SU-DHL-6 (cell line): ENCODE results near the gene CDRT15L2.
"Not testable (repeated sequence)": the region's sequence is repeated elsewhere in the genome, so short reads cannot be mapped to it uniquely, and the experiment has no call there.

Experiments
- H2AFZ ChIP-seq: fragments of 200-600 bp; sonication (generic); 2 replicates; pipeline ENCODE4 v1.6.1; 2014; ENCODE audit warnings: low read depth, mild to moderate bottlenecking, moderate library complexity, mixed read lengths, antibody characterized with exemption, low read length; ENCODE audit not compliant: severe bottlenecking
- H3F3A ChIP-seq: fragments of 200-600 bp; shearing (Covaris generic); 2 replicates; pipeline ENCODE4 v1.6.0; 2016; ENCODE audit warnings: antibody characterized with exemption, mild to moderate bottlenecking; ENCODE audit not compliant: insufficient read depth
- H3K27ac ChIP-seq: fragments of 200-600 bp; sonication (generic); 2 replicates; pipeline ENCODE4 v1.5.1; 2016; ENCODE audit warnings: low read depth, mild to moderate bottlenecking, low read length, moderate library complexity, mixed read lengths
- H3K27me3 ChIP-seq: fragments of 200-600 bp; sonication (generic), shearing (Covaris generic); 2 replicates; pipeline ENCODE4 v1.6.0; 2014; ENCODE audit warnings: mild to moderate bottlenecking, low read length
- H3K36me3 ChIP-seq: fragments of 200-600 bp; sonication (generic); 2 replicates; pipeline ENCODE4 v1.6.1; 2014; ENCODE audit warnings: mild to moderate bottlenecking, low read length, mixed read lengths
- H3K4me2 ChIP-seq: fragments of 300-600, 200-600 bp; shearing (Covaris generic), sonication (generic); 2 replicates; pipeline ENCODE4 v1.6.0; 2014; ENCODE audit warnings: low read length, low read depth, mild to moderate bottlenecking; ENCODE audit not compliant: poor library complexity, severe bottlenecking
- H3K4me3 ChIP-seq: fragments of 200-600 bp; sonication (generic); 2 replicates; pipeline ENCODE4 v1.5.1; 2014; ENCODE audit warnings: antibody characterized with exemption, low read length, mild to moderate bottlenecking, mixed read lengths; ENCODE audit not compliant: insufficient read depth, poor library complexity, severe bottlenecking
- H3K79me2 ChIP-seq: fragments of 200-600 bp; sonication (generic); 2 replicates; pipeline ENCODE4 v1.6.1; 2014; ENCODE audit warnings: mild to moderate bottlenecking, low read length, moderate library complexity; ENCODE audit not compliant: insufficient read depth
- H3K9ac ChIP-seq: fragments of 200-600 bp; sonication (generic); 2 replicates; pipeline ENCODE4 v1.7.0; 2014; ENCODE audit warnings: mild to moderate bottlenecking, low read length
- H3K9me2 ChIP-seq: fragments of 200-600 bp; sonication (generic); replicated peaks from 2 replicates; pipeline ENCODE4 v1.6.1; 2014; ENCODE audit warnings: low read length; ENCODE audit not compliant: insufficient read depth
- H3K9me3 ChIP-seq: fragments of 200-600 bp; sonication (generic); 2 replicates; pipeline ENCODE4 v1.6.1; 2014; ENCODE audit warnings: low read length, mixed read lengths; ENCODE audit not compliant: insufficient read depth
- H4K20me1 ChIP-seq: fragments of 200-600 bp; sonication (generic); 2 replicates; pipeline ENCODE4 v1.6.1; 2014; ENCODE audit warnings: low read depth, mild to moderate bottlenecking, antibody characterized with exemption, low read length, moderate library complexity, mixed read lengths
- EZH2phosphoT487 ChIP-seq: fragments of 200-600 bp; sonication (generic), shearing (Covaris generic); conservative IDR thresholded peaks from 2 replicates; pipeline ENCODE4 v1.6.1; 2018; ENCODE audit warnings: mild to moderate bottlenecking, antibody characterized with exemption, low read length, moderate library complexity, mixed read lengths
- TF ChIP-seq, protein P1 (sequence below): fragments of 200-600 bp; sonication (generic); IDR thresholded peaks from one replicate; pipeline ENCODE4 v1.5.1; 2017; ENCODE audit warnings: antibody characterized with exemption, mild to moderate bottlenecking, low read length, moderate library complexity; ENCODE audit not compliant: insufficient read depth, poor library complexity, severe bottlenecking

CDRT15L2 gene

DNA sequence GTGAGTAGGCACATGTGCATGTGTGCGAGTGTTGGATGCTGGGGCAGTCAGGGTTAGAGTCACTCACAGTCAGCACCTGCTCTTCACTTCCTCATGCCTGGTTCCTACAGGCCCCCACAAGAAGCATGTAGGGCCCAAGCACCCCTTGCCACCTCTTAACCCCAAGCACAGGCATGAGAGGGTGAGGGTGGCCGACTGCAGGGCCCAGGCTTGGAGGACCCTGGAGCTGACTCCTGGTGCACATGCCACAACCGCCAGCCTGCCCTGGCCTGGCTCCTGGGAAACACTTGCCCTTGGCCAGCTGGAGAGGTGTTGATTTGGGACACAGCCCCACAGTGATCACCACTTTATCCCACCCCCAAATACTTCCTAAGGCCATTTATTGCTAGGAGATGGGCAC is 16.9 kb upstream of the CDRT15L2 start:
- no peak overlapping the region for H3K27ac ChIP-seq
- H3K79me2 ChIP-seq = no peaks in the 10 kb centered on the region
- H3K9ac ChIP-seq = no peak overlapping the region
- no peaks in the 10 kb centered on the region for H3K9me3 ChIP-seq
- no peak overlapping the region for H2AFZ ChIP-seq
- no peaks in the 10 kb centered on the region for H3F3A ChIP-seq
- H3K36me3 ChIP-seq = no peaks in the 10 kb centered on the region
- no peaks in the 10 kb centered on the region for H3K9me2 ChIP-seq
- no peaks in the 10 kb centered on the region for H4K20me1 ChIP-seq
- no peaks in the 10 kb centered on the region for H3K27me3 ChIP-seq
- TF ChIP-seq, protein P1, sequence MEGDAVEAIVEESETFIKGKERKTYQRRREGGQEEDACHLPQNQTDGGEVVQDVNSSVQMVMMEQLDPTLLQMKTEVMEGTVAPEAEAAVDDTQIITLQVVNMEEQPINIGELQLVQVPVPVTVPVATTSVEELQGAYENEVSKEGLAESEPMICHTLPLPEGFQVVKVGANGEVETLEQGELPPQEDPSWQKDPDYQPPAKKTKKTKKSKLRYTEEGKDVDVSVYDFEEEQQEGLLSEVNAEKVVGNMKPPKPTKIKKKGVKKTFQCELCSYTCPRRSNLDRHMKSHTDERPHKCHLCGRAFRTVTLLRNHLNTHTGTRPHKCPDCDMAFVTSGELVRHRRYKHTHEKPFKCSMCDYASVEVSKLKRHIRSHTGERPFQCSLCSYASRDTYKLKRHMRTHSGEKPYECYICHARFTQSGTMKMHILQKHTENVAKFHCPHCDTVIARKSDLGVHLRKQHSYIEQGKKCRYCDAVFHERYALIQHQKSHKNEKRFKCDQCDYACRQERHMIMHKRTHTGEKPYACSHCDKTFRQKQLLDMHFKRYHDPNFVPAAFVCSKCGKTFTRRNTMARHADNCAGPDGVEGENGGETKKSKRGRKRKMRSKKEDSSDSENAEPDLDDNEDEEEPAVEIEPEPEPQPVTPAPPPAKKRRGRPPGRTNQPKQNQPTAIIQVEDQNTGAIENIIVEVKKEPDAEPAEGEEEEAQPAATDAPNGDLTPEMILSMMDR = no peak
- no peak overlapping the region for H3K4me2 ChIP-seq
- H3K4me3 ChIP-seq = no peak overlapping the region

DNA sequence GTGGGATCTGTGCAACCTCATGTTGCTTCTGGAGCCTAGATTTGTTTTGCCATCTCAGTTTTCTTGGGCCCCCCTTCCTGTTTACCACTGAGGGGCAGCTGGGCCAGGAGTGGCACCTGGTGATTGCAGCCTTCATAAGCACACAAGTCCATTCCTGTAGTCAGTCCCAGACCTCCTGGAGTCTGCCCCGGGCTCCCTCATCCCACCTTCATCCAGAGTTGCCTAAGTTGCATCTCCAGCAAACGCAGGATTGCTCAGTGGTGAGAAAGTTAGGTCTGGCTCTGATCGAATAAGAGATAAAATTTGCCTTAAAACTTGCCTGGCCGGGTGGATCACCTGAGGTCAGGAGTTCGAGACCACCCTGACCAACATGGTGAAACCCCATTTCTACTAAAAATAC is 14.3 kb upstream of the CDRT15L2 start:
- H3K27me3 ChIP-seq, H3K9me3 ChIP-seq, H3K36me3 ChIP-seq, H3K79me2 ChIP-seq, H3K4me2 ChIP-seq, H3K27ac ChIP-seq, H2AFZ ChIP-seq, H3K4me3 ChIP-seq, H4K20me1 ChIP-seq, H3K9me2 ChIP-seq, H3K9ac ChIP-seq, H3F3A ChIP-seq: not testable (repeated sequence)

DNA sequence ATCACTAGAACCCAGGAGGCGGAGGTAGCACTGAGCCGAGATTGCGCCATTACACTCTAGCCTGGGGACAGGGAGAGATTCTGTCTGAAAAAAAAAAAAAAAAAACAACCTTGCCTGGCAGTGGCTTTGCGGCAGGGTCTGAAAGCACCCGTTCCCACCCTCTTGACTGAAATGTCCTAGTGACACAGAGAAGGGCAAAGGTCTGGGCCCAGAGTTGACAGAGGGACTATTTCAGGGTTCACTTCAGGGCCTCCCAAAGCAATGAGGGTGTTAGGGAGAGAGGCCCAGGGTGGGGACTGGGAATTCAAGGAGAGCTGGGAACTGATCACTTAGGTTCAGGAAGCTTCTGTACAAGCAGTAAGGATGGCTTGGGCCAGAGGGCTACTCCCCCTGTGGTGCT is 13.8 kb upstream of the CDRT15L2 start:
- no peaks in the 10 kb centered on the region for H4K20me1 ChIP-seq
- no peaks in the 10 kb centered on the region for H3K9me3 ChIP-seq
- no peaks in the 10 kb centered on the region for H3F3A ChIP-seq
- no peak overlapping the region for H3K9ac ChIP-seq
- H3K79me2 ChIP-seq = no peaks in the 10 kb centered on the region
- no peaks in the 10 kb centered on the region for H3K36me3 ChIP-seq
- no peaks in the 10 kb centered on the region for H3K9me2 ChIP-seq
- no peak overlapping the region for H2AFZ ChIP-seq
- no peaks in the 10 kb centered on the region for H3K27me3 ChIP-seq
- no peak overlapping the region for H3K27ac ChIP-seq
- no peak for TF ChIP-seq EZH2phosphoT487
- TF ChIP-seq, protein P1 = no peak
- no peak overlapping the region for H3K4me2 ChIP-seq
- no peak overlapping the region for H3K4me3 ChIP-seq

GRCh38 chr17:20566736-20567135 is 12.8 kb upstream of the CDRT15L2 start:
- not testable (repeated sequence) for H3K4me2 ChIP-seq, H3K9me2 ChIP-seq, H3K27me3 ChIP-seq, H3K36me3 ChIP-seq, H3K27ac ChIP-seq, H3K4me3 ChIP-seq, H2AFZ ChIP-seq, H3K9me3 ChIP-seq, H4K20me1 ChIP-seq, H3F3A ChIP-seq, H3K79me2 ChIP-seq, H3K9ac ChIP-seq

GRCh38 chr17:20567421-20567820 is 12.1 kb upstream of the CDRT15L2 start:
- H3K9ac ChIP-seq, H3K9me2 ChIP-seq, H2AFZ ChIP-seq, H3K27me3 ChIP-seq, H3K27ac ChIP-seq, H3K4me3 ChIP-seq, H4K20me1 ChIP-seq, H3K79me2 ChIP-seq, H3K9me3 ChIP-seq, H3F3A ChIP-seq, H3K4me2 ChIP-seq, H3K36me3 ChIP-seq: not testable (repeated sequence)

DNA sequence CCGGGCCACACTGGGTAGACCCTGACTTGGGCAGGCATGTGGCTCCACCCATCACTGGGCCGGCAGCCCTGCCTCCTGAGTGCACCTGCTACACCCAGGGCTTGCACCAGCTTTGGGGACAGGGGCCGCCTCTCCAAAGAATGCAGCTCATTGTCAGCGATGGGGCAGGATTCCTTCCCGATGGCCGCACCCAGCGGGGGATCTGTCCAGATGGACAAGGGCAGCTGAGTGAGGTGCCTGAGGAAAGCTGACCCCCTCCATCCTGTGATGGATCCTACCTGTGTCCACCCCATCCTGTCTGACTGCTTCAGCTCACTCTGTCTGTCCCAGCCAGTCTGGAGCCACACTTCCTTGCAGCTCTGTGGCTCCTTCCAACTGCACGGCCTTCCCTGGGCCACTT is 10.9 kb upstream of the CDRT15L2 start:
- H2AFZ ChIP-seq, H3K9me2 ChIP-seq, H4K20me1 ChIP-seq, H3K9ac ChIP-seq, H3K9me3 ChIP-seq, H3K4me3 ChIP-seq, H3F3A ChIP-seq, H3K27me3 ChIP-seq, H3K79me2 ChIP-seq, H3K27ac ChIP-seq, H3K4me2 ChIP-seq, H3K36me3 ChIP-seq: not testable (repeated sequence)

- H3K9me2 ChIP-seq, H3K36me3 ChIP-seq, H3K27me3 ChIP-seq, H3K27ac ChIP-seq, H3K9me3 ChIP-seq, H4K20me1 ChIP-seq, H3K4me2 ChIP-seq, H2AFZ ChIP-seq, H3K9ac ChIP-seq, H3K4me3 ChIP-seq, H3F3A ChIP-seq, H3K79me2 ChIP-seq: not testable (repeated sequence)
Measured at GRCh38 chr17:20571653-20572052, 7.9 kb upstream of the CDRT15L2 start.
